ENCODE data around the gene MTHFD1L.

DNA sequence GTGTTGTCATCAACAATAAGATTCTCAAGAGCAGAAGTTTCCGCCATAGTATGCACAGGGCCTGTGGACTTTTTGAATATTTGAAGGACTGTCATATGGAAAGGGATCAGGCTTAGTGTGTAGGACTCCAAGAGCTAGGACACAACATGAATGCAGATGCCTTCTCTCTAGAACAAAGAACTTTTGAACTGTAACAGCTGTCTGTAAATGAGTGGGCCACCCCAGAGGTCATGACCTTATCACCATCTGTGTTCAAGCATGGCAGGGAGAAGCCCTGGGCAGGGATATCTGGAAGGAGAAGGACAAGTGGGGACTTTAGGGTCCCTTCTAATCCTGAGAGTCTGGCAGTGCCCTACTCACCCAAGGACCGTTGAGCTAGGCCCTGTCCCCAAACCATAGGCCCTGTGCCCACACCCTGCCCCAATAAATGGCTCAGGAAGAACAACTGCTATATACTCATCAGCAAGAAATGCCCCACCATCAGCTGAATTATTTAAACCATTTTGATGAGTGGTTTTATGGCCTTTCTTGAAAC lies 70.6 kb downstream of the MTHFD1L start:
- TF ChIP-seq TOX (CRISPR knock-in tag; IDR thresholded peaks at IDR 0.05; ENCODE audit: borderline replicate concordance) (no peak), ARNTL (CRISPR knock-in tag; IDR thresholded peaks at IDR 0.05; ENCODE audit: borderline replicate concordance, low read depth) (no peak), SNAI2 (CRISPR knock-in tag; IDR thresholded peaks at IDR 0.05) (no peak), GLIS3 (CRISPR knock-in tag; IDR thresholded peaks at IDR 0.05) (no peak), ZFP3 (CRISPR knock-in tag; IDR thresholded peaks at IDR 0.05) (no peak), ZC3H10 (CRISPR knock-in tag; IDR thresholded peaks at IDR 0.05) (no peak), RARB (CRISPR knock-in tag; IDR thresholded peaks at IDR 0.05) (no peak)
- TF ChIP-seq, protein P1, sequence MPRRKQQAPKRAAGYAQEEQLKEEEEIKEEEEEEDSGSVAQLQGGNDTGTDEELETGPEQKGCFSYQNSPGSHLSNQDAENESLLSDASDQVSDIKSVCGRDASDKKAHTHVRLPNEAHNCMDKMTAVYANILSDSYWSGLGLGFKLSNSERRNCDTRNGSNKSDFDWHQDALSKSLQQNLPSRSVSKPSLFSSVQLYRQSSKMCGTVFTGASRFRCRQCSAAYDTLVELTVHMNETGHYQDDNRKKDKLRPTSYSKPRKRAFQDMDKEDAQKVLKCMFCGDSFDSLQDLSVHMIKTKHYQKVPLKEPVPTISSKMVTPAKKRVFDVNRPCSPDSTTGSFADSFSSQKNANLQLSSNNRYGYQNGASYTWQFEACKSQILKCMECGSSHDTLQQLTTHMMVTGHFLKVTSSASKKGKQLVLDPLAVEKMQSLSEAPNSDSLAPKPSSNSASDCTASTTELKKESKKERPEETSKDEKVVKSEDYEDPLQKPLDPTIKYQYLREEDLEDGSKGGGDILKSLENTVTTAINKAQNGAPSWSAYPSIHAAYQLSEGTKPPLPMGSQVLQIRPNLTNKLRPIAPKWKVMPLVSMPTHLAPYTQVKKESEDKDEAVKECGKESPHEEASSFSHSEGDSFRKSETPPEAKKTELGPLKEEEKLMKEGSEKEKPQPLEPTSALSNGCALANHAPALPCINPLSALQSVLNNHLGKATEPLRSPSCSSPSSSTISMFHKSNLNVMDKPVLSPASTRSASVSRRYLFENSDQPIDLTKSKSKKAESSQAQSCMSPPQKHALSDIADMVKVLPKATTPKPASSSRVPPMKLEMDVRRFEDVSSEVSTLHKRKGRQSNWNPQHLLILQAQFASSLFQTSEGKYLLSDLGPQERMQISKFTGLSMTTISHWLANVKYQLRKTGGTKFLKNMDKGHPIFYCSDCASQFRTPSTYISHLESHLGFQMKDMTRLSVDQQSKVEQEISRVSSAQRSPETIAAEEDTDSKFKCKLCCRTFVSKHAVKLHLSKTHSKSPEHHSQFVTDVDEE (CRISPR knock-in tag; IDR thresholded peaks at IDR 0.05), result no peak
- TF ChIP-seq, protein P2, sequence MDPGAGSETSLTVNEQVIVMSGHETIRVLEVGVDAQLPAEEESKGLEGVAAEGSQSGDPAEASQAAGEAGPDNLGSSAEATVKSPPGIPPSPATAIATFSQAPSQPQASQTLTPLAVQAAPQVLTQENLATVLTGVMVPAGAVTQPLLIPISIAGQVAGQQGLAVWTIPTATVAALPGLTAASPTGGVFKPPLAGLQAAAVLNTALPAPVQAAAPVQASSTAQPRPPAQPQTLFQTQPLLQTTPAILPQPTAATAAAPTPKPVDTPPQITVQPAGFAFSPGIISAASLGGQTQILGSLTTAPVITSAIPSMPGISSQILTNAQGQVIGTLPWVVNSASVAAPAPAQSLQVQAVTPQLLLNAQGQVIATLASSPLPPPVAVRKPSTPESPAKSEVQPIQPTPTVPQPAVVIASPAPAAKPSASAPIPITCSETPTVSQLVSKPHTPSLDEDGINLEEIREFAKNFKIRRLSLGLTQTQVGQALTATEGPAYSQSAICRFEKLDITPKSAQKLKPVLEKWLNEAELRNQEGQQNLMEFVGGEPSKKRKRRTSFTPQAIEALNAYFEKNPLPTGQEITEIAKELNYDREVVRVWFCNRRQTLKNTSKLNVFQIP (CRISPR knock-in tag; IDR thresholded peaks at IDR 0.05; ENCODE audit: borderline replicate concordance, low read depth), result no peak

Data from SK-N-SH treated with all-trans-retinoic acid at 6 μM for 48 hours (cell line).